NCI-H1694 (cell line): ENCODE data around the gene ECHS1.
"Not testable (repeated sequence)": the region's sequence is repeated elsewhere in the genome, so short reads cannot be mapped to it uniquely, and the experiment has no call there.

Source experiments
- DNase-seq: peaks from one replicate; lab custom pipeline; 2025; lab: John Stamatoyannopoulos, UW

Gene ECHS1

DNA sequence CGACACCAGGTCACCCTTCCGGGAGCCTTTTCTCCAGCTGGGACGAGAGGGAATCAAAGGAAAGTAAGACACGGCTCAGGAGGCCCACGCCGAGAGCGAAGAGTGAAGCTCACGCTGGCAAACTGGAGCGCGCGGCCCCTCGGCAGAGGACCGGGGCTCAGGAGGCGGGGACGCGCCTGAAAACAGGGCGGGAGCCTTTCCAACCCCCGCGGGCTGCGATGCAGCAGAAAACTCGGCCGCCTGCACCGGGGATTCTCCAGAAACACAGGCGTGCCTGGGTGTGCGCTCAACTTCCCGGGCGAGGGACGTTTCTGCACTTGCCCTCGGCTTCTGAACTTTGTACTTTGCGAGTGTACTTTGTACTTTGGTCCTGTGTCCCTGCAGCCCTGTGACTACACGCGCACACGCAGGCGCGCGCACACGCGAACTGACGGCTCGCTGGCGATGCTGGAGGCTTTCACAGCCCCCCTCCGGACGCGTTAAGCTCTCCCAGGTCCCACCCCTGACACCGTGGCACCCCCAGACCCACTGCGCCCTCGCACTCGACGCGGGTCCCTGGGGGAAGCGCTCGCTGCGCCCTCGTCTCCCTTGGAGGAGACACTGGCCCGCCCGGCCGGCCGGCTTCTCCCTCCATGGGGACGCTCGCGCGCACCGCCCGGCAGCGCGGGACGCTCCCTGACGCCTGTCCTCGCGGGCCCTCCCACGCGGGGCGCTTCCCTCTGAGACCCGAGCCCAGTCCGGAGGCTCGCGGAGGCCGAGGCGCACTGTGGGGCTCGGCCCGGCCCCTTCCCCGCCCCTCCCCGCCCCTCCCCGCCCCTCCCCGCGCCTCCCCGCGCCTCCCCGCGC is 5.3 kb upstream of the ECHS1 start:
- DNase-seq: no peak

- DNase-seq: no peak
These were observed 4.7 kb upstream of the ECHS1 start for GRCh38 chr10:133377818-133378250.

DNA sequence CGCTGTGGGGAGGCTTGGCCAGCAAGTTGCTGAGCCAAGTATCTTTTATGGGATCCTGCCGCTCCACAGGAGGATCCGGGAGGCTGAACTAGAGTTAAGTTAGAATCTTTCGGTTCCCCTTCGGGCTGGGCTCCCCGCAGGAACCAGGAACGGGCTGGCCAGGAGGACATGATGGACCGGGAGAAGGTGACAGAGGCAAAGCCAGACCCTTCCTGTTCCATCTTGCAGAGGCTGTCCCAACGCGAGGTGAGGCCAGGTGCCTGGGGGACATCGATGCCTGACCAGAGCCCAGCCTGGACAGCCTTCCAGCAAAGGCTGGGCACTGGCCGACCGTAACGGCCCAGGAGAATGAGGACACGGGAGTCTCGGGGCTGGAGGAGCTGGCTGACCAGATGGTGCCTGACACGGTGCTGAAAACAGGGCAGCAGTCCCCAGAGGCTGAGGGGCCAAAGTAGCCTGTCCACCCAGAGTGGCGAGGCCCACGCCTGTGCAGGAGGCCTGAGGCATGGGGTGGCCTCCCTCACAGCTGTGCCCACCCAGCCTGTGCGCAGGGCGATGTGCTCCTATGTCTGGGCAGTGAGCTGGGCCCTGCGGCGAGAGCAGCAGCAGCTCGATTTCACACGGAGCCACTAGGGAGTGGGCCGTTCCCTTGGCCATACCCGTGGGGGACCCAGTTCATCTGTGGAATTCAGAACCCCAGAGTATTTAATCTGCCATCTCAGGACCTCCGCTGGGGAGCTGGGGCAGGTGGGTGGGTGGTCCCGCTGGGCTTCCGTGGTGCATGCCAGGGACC is 4.1 kb upstream of the ECHS1 start:
- DNase-seq: no peak

DNA sequence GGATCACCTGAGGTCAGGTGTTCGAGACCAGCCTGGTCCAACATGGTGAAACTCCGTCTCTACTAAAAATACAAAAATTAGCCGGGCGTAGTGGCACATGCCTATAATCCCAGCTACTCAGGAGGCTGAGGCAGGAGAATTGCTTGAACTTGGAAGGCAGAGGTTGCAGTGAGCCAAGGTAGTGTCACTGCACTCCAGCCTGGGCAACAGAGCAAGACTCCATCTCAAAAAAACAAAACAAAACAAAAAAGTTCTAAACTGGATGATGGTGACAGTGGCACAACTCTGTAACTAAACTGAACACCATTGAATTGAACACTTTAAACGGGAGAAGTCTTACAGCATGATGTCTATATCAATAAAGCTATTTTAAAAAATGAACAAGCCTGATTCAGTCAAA is 3.0 kb upstream of the ECHS1 start:
- DNase-seq: not testable (repeated sequence)

GRCh38 chr10:133375357-133376115 is 2.4 kb upstream of the ECHS1 start:
- no peak for DNase-seq

DNA sequence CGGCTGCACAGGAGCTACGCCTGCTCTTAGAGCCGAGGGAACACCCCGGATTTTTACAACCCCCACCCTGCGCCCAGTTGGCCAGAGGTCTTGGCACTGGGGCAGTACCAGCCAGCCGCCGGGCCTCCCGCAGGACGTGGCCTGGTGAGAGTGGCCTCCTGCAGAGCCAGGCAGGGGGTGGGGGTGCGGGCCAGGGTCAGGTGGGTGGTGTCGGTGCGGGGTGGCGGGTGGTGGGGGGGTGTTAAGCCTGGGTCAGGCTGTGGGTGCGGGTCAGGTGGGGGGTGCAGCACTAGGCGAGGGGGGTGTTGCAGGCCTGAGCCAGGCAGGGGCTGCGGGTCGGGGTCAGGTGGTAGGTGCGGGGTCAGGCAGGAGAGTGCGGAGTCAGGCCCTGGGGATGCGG is 647 bp downstream of the ECHS1 start:
- DNase-seq: no peak

DNA sequence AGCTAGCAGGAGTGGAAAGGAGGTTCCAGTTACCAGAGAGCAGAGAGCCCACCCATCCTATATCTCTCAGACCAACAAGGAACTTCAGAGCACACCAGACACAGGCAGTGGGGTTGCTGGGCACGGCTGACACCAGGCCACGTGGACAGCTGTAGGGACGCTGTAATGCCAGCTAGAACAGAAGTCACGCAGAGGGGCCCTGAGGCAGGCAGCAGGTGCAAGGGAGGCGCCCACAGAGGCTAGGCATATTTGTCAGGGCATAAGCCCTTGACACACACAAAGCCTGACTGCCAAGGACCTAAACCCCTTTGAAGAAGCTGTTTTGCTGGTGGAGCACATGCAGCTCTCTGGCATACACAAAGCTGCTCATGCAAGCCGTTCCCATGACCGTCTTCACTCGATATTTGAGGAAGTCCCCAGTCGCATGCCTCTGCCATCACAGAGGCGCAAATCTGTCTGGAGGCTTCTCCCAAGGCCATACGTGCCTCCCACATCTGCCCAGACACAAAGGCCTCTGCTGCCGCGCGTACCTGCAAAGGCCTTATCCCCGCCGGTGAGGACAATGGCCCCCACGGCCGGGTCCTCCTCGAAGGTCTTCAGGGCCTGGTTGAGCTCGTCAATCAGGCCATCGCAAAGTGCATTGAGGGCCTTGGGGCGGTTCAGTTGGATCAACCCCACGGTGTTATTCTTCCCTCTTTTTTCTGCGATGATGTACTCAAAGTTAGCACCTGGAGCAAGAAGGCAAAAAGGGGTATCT is 2.9 kb downstream of the ECHS1 start:
- no peak for DNase-seq

- no peak for DNase-seq
These were observed 5.0 kb downstream of the ECHS1 start for GRCh38 chr10:133368153-133368552.

GRCh38 chr10:133367461-133367860 is 5.7 kb downstream of the ECHS1 start:
- DNase-seq: not testable (repeated sequence)

- DNase-seq: no peak
These were observed 6.4 kb downstream of the ECHS1 start for GRCh38 chr10:133366751-133367150.

GRCh38 chr10:133366130-133366478 is 7.0 kb downstream of the ECHS1 start:
- no peak for DNase-seq

DNA sequence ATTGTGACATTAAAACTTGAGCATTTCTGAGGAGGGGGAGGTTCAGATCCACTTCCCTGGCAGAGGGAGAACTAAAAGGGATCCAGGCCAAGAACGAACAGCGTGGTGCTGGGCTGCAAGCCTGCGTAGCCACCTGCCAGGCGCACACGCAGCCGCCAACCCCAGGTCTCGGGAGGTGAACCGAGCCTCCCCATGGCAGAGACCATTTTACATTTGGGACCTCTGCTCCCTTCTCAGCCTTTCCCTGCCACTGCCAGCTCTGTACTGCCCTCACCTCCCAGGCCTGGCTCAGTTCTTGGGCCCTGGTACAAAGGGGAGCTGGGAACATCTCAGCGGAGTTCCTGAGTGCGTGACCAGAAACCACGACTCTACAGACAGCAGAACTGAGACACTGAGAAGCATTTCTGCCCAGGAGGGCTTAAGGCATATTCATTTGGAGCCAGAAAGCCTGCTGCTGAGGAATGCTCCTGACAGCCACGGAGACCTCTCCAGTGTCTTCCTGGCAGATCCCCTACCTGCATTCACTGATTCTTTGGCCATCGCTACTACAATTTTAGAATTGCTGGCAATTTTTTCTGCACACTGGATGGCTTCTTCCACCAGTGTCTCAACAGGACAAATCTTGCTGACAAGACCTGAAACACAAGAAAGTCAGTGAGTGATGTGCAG is 7.6 kb downstream of the ECHS1 start:
- peak; percentile 19 for DNase-seq

DNA sequence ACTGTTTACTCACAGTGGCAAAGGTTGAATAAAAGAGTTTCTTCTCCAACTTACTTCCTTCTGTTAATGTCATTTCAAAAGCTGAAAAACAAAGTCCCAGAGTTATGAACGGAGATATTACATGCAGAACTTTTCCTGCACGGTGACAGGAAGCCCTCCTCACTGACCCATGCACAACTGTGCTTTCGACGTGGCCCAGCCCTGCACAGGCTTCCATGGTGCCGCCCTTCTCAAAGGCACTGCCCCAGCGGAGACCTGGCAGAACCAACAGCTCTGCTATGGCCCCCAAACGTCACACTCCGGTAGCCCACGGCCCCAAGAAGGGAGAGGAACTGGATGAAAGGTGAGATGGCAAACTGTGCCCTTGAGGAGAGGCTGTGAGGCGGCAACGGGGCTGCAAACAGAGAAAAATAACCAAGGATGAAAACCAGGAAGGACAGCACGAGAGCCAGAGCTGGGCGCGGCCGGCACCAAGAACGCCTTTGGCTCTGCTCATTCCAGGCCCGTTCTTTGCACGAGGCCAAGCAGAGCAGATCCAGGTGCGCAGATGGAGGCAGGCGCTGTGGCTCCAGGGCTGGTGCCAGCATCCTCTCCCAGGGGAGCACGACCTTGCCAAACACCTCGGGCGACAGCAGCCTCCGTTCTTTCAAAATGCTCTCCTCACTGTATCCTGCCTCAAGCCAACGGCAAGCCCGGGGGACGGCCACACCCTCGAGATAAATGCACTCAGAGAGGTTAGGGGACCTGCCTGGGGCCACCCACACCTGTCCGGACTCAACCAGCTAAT is 8.3 kb downstream of the ECHS1 start:
- DNase-seq: no peak

DNA sequence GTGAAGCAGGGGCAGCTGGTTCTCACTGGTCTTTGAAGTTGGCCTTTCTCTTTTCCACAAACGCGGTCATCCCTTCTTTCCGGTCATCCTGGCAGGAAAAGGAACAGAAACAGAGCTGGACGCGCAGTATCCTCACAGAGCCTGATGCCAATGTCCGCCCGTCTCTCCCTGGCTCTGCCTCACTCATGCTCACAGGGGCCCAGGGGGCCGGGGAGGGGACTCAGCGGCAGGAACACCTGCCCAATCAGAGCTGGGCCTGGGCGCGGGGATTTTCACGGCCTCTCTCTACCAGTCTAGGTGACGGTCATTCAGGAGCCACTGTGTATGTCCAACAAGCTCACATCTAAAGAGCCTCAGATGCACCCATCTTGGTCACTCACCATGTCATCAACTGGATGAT is 10.3 kb downstream of the ECHS1 start:
- no peak for DNase-seq

DNA sequence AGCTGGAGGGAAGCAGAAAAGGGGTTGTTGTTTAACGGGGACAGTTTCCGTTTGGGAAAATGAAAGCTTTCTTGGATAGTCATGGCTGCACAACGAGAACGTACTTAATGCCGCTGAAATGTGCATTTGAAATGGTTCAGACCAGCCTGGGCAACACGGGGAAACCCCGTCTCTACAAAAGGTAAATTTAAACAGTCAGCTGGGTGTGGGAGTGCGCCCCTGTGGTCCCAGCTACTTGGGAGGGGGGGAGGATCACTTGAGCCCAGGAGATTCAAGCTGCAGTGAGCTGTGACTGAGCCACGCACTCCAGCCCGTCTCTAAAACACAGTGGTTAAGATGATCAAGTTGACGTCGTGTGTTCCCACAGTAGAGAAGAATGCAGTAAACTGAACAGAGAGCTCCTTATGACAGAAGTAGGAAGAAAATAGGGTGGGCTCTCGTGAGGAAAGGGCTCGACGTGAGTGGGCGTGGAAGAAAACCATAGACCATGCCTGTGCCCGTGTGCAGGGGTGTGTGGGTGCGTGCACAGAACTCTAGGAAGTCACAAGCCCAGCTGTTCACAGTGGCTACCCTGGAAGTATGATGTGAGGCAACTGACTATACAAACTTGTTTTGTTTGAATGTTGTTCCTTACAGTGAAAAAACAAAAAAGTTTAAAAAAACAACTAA is 11.2 kb downstream of the ECHS1 start:
- no peak for DNase-seq

- no peak for DNase-seq
These were observed 11.9 kb downstream of the ECHS1 start for GRCh38 chr10:133361227-133361626.

- DNase-seq: no peak
These were observed 13.1 kb downstream of the ECHS1 start for GRCh38 chr10:133359972-133360610.

DNA sequence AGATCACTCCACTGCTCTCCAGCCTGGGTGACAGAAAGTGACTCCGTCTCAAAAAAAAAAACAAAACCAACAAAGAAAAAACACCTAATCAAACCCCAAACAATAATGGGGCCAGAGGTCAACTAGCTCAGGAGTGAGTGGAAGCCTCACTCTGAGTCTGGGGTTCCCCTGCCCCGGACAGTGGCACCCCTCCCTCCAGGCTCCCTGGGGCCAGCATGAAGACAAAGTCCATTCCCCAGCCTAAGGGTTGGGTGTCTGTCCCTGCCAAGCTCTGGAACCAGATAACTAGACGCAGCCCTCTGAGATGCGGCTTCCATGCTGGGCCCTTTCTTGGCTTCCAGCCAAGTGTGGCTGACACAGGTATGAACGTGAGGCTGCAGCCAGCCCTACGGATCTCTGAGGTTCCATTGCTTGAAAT is 13.6 kb downstream of the ECHS1 start:
- no peak for DNase-seq

DNA sequence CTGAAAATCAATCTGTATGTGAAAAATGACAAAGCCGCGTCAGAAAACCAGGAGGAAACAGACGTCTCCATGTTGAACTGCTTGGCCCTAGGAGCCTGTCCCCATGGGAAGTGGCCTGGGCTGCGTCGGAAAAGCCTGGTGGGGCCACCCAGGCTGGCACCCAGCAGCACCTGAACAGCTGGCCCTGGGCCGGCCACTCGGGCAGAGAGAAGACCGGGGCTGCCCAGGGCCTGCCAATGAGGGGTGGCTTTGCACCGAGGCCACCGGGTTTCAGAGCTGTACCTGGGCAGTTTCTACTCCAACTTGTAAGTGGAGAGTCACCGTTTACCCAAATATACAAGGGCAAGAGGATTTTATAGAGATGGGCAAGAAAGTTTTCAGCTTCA is 14.2 kb downstream of the ECHS1 start:
- DNase-seq: no peak
